Mesenchymal stem cell (in vitro differentiated cells and primary cell): ENCODE results near the gene PRKAR2A.

Experiments
- DNase-seq: peaks from one replicate; pipeline ENCODE4 v3.0.0-alpha.2; 2013
- H2AFZ ChIP-seq: one replicate; pipeline ENCODE4 v1.6.1; 2013; ENCODE audit warnings: low read depth, mild to moderate bottlenecking, control low read depth, inconsistent platforms, low read length, moderate library complexity
- H2AK5ac ChIP-seq: 2 replicates; pipeline ENCODE4 v1.6.1; 2013; ENCODE audit warnings: low read length, moderate library complexity, mild to moderate bottlenecking, inconsistent platforms; ENCODE audit not compliant: severe bottlenecking
- H2BK120ac ChIP-seq: one replicate; pipeline ENCODE4 v1.6.1; 2013; ENCODE audit warnings: low read depth, mild to moderate bottlenecking, inconsistent platforms, low read length, moderate library complexity
- H2BK12ac ChIP-seq, 2 experiments: one replicate each; pipeline ENCODE4 v1.6.1; 2013; ENCODE audit warnings: inconsistent platforms in 2 of 2, low read length in 2 of 2, mild to moderate bottlenecking in 2 of 2, moderate library complexity in 2 of 2, control low read depth in 1 of 2
- H2BK15ac ChIP-seq: one replicate; pipeline ENCODE4 v1.6.1; 2013; ENCODE audit warnings: mild to moderate bottlenecking, low read depth, inconsistent platforms; ENCODE audit not compliant: poor library complexity, severe bottlenecking
- H2BK5ac ChIP-seq: 2 replicates; pipeline ENCODE4 v1.6.1; 2013; ENCODE audit warnings: low read depth, mild to moderate bottlenecking, low read length, control low read depth, inconsistent platforms; ENCODE audit not compliant: poor library complexity, severe bottlenecking
- H3K14ac ChIP-seq, 2 experiments: one replicate each; pipeline ENCODE4 v1.6.1; 2013; ENCODE audit warnings: inconsistent platforms in 2 of 2, low read length in 2 of 2, control low read depth in 1 of 2, mild to moderate bottlenecking in 1 of 2, moderate library complexity in 1 of 2
- H3K18ac ChIP-seq, 2 experiments: one replicate each; pipeline ENCODE4 v1.6.1; 2013; ENCODE audit warnings: inconsistent platforms in 2 of 2, low read length in 2 of 2, control low read depth in 1 of 2, low read depth in 1 of 2, mild to moderate bottlenecking in 1 of 2
- H3K23ac ChIP-seq, 2 experiments: one replicate each; pipeline ENCODE4 v1.6.1; 2013; ENCODE audit warnings: inconsistent platforms in 2 of 2, low read length in 2 of 2, mild to moderate bottlenecking in 2 of 2, moderate library complexity in 2 of 2, control low read depth in 1 of 2
- H3K27ac ChIP-seq: 2 replicates; pipeline ENCODE4 v1.5.1; 2013; ENCODE audit warnings: mild to moderate bottlenecking, moderate library complexity, low read length, control low read depth, inconsistent platforms; ENCODE audit not compliant: poor library complexity, severe bottlenecking
- H3K27me3 ChIP-seq, 2 experiments: 2 replicates each; pipeline versions ENCODE4 v1.6.1 to v1.7.0; 2013; ENCODE audit warnings: low read length in 2 of 2, mild to moderate bottlenecking in 2 of 2, moderate library complexity in 2 of 2, control low read depth in 1 of 2, inconsistent platforms in 1 of 2; ENCODE audit not compliant: control insufficient read depth in 1 of 2, insufficient read depth in 1 of 2
- H3K36me3 ChIP-seq, 2 experiments: 2 replicates each; pipeline versions ENCODE4 v1.6.1 to v1.7.0; 2013; ENCODE audit warnings: low read length in 2 of 2, control low read depth in 1 of 2, inconsistent platforms in 1 of 2, low read depth in 1 of 2, mild to moderate bottlenecking in 1 of 2; ENCODE audit not compliant: insufficient read depth in 2 of 2, control insufficient read depth in 1 of 2
- H3K4ac ChIP-seq, 2 experiments: one replicate each; pipeline ENCODE4 v1.6.1; 2013; ENCODE audit warnings: inconsistent platforms in 2 of 2, low read length in 2 of 2, mild to moderate bottlenecking in 2 of 2, moderate library complexity in 2 of 2, control low read depth in 1 of 2, low read depth in 1 of 2
- H3K4me1 ChIP-seq: 2 replicates; pipeline ENCODE4 v1.6.1; 2013; ENCODE audit warnings: low read depth, low read length, control low read depth; ENCODE audit not compliant: control insufficient read depth, insufficient read depth
- H3K4me2 ChIP-seq: 2 replicates; pipeline ENCODE4 v1.6.1; 2013; ENCODE audit warnings: low read length, mild to moderate bottlenecking, inconsistent platforms; ENCODE audit not compliant: poor library complexity, severe bottlenecking
- H3K4me3 ChIP-seq, 2 experiments: 2 replicates each; pipeline versions ENCODE4 v1.5.1 to v1.7.0; 2013; ENCODE audit warnings: low read length in 2 of 2, mild to moderate bottlenecking in 2 of 2, control low read depth in 1 of 2, low read depth in 1 of 2; ENCODE audit not compliant: insufficient read depth in 1 of 2
- H3K79me1 ChIP-seq: replicated peaks from 2 replicates; pipeline ENCODE4 v1.6.1; 2013; ENCODE audit warnings: mild to moderate bottlenecking, control low read depth, low read length, inconsistent platforms; ENCODE audit not compliant: poor library complexity, severe bottlenecking
- H3K9ac ChIP-seq: 2 replicates; pipeline ENCODE4 v1.7.0; 2013; ENCODE audit warnings: mild to moderate bottlenecking, low read length, moderate library complexity
- H3K9me3 ChIP-seq: 2 replicates; pipeline ENCODE4 v1.7.0; 2013; ENCODE audit warnings: mild to moderate bottlenecking, low read length; ENCODE audit not compliant: control insufficient read depth
- H4K8ac ChIP-seq: one replicate; pipeline ENCODE4 v1.6.1; 2013; ENCODE audit warnings: inconsistent platforms, mild to moderate bottlenecking, low read length, moderate library complexity
- H4K91ac ChIP-seq: one replicate; pipeline ENCODE4 v1.6.1; 2013; ENCODE audit warnings: mild to moderate bottlenecking, low read length, inconsistent platforms
- WGBS: methylation state at CpG from one replicate; pipeline ENCODE4 v1.1.7; 2013; ENCODE audit warnings: mixed read lengths; 5-methylcytosine and 5-hydroxymethylcytosine counted together

The PRKAR2A gene

GRCh38 chr3:48858709-48859108 lies 11.0 kb upstream of the PRKAR2A start:
- no peaks in the 10 kb centered on the region for H3K27me3 ChIP-seq
- no peak overlapping the region for H4K8ac ChIP-seq
- no peaks in the 10 kb centered on the region for H3K79me1 ChIP-seq
- no peak overlapping the region for H2BK12ac ChIP-seq
- no peak for DNase-seq
- no peak overlapping the region for H3K9ac ChIP-seq
- H2BK120ac ChIP-seq = no peak overlapping the region
- no peak overlapping the region for H2AK5ac ChIP-seq
- no peak overlapping the region for H3K23ac ChIP-seq
- 78% methylated on average over 2 of the region's 2 CpGs for WGBS
- peaks cover 18 to 31% of the 10 kb centered on the region in 2 experiments for H3K36me3 ChIP-seq
- H3K4me3 ChIP-seq = no peak overlapping the region
- no peak overlapping the region for H3K14ac ChIP-seq
- H3K18ac ChIP-seq = no peak overlapping the region
- H3K4me2 ChIP-seq = no peak overlapping the region
- H3K27ac ChIP-seq = no peak overlapping the region
- H2BK5ac ChIP-seq = no peak overlapping the region
- H3K9me3 ChIP-seq = no peaks in the 10 kb centered on the region
- no peaks in the 10 kb centered on the region for H3K4me1 ChIP-seq
- no peak overlapping the region for H4K91ac ChIP-seq
- H2BK15ac ChIP-seq = no peak overlapping the region
- no peak overlapping the region for H3K4ac ChIP-seq
- H2AFZ ChIP-seq = no peak overlapping the region

GRCh38 chr3:48857641-48858040 lies 10.0 kb upstream of the PRKAR2A start:
- H3K4ac ChIP-seq = no peak overlapping the region
- no peak overlapping the region for H2BK12ac ChIP-seq
- H3K23ac ChIP-seq = no peak overlapping the region
- 86% methylated on average over 2 of the region's 2 CpGs for WGBS
- H3K9me3 ChIP-seq = no peaks in the 10 kb centered on the region
- H2AFZ ChIP-seq = no peak overlapping the region
- H3K4me3 ChIP-seq = no peak overlapping the region
- no peak overlapping the region for H4K91ac ChIP-seq
- no peaks in the 10 kb centered on the region for H3K4me1 ChIP-seq
- H2AK5ac ChIP-seq = no peak overlapping the region
- no peak overlapping the region for H2BK120ac ChIP-seq
- no peak overlapping the region for H2BK5ac ChIP-seq
- no peak overlapping the region for H3K14ac ChIP-seq
- H3K79me1 ChIP-seq = no peaks in the 10 kb centered on the region
- peaks cover 18 to 31% of the 10 kb centered on the region in 2 experiments for H3K36me3 ChIP-seq
- H3K9ac ChIP-seq = no peak overlapping the region
- H3K18ac ChIP-seq = no peak overlapping the region
- H3K27me3 ChIP-seq = no peaks in the 10 kb centered on the region
- no peak overlapping the region for H2BK15ac ChIP-seq
- H3K27ac ChIP-seq = no peak overlapping the region
- H3K4me2 ChIP-seq = no peak overlapping the region
- DNase-seq = no peak
- no peak overlapping the region for H4K8ac ChIP-seq

GRCh38 chr3:48856469-48856868 lies 8.8 kb upstream of the PRKAR2A start:
- no peak overlapping the region for H3K27ac ChIP-seq
- H3K27me3 ChIP-seq = no peaks in the 10 kb centered on the region
- H3K14ac ChIP-seq = no peak overlapping the region
- H3K36me3 ChIP-seq = peaks cover 14 to 24% of the 10 kb centered on the region in 2 experiments
- H4K8ac ChIP-seq = no peak overlapping the region
- H3K4ac ChIP-seq = no peak overlapping the region
- no peak overlapping the region for H2BK12ac ChIP-seq
- H2AFZ ChIP-seq = no peak overlapping the region
- H2BK120ac ChIP-seq = no peak overlapping the region
- no peak for DNase-seq
- no peak overlapping the region for H4K91ac ChIP-seq
- H3K4me3 ChIP-seq = no peak overlapping the region
- H2BK15ac ChIP-seq = no peak overlapping the region
- no peaks in the 10 kb centered on the region for H3K9me3 ChIP-seq
- no peak overlapping the region for H3K9ac ChIP-seq
- H3K23ac ChIP-seq = no peak overlapping the region
- no peak overlapping the region for H2BK5ac ChIP-seq
- no peaks in the 10 kb centered on the region for H3K4me1 ChIP-seq
- H3K18ac ChIP-seq = no peak overlapping the region
- no peak overlapping the region for H3K4me2 ChIP-seq
- no peak overlapping the region for H2AK5ac ChIP-seq
- H3K79me1 ChIP-seq = no peaks in the 10 kb centered on the region
- 78% methylated on average over 3 of the region's 4 CpGs for WGBS

- no peak overlapping the region for H3K4ac ChIP-seq
- H3K9ac ChIP-seq = no peak overlapping the region
- no peak overlapping the region for H3K23ac ChIP-seq
- no peak overlapping the region for H2BK5ac ChIP-seq
- no peak overlapping the region for H3K14ac ChIP-seq
- H3K18ac ChIP-seq = no peak overlapping the region
- H3K27ac ChIP-seq = no peak overlapping the region
- no peak overlapping the region for H3K4me2 ChIP-seq
- no peaks in the 10 kb centered on the region for H3K79me1 ChIP-seq
- H2BK12ac ChIP-seq = no peak overlapping the region
- no peaks in the 10 kb centered on the region for H3K4me1 ChIP-seq
- 95% methylated on average over 8 of the region's 9 CpGs for WGBS
- H4K91ac ChIP-seq = no peak overlapping the region
- H3K27me3 ChIP-seq = no peaks in the 10 kb centered on the region
- no peak overlapping the region for H3K4me3 ChIP-seq
- peaks cover 14 to 24% of the 10 kb centered on the region in 2 experiments for H3K36me3 ChIP-seq
- no peak overlapping the region for H2BK15ac ChIP-seq
- H2AK5ac ChIP-seq = no peak overlapping the region
- no peak overlapping the region for H2AFZ ChIP-seq
- no peaks in the 10 kb centered on the region for H3K9me3 ChIP-seq
- no peak overlapping the region for H2BK120ac ChIP-seq
- no peak overlapping the region for H4K8ac ChIP-seq
- no peak for DNase-seq
Measured at GRCh38 chr3:48855681-48856447, 8.2 kb upstream of the PRKAR2A start.
